ENCODE data around the gene ABHD16A. TPM values are rescaled to one million over a fixed set of nuclear protein-coding genes. Genes with fewer than 3 reads are reported as not detected.

The ABHD16A gene
- total and polyA plus RNA-seq, 2 of the 13 experiments (the other 11 are each of a cell fraction or from before 2014, with no cell fraction given), result 43.5 to 45.4 TPM

GRCh38 chr6:31655349-31656237 lies 47.5 kb downstream of the ABHD16A start, which contains the start of gene APOM (continued):
- TF ChIP-seq HNF1A (IDR thresholded peaks at IDR 0.05; ENCODE audit: low read depth) (peak; percentile 98), HNF1A (CRISPR knock-in tag; IDR thresholded peaks at IDR 0.05; ENCODE audit: borderline replicate concordance) (peak; percentile 99), ATF7-NPFF (CRISPR knock-in tag; IDR thresholded peaks at IDR 0.05; ENCODE audit: low read depth) (0 out of 2 replicates have a peak, but pooled peaks have one; percentile 24), ZNF333 (CRISPR knock-in tag; IDR thresholded peaks at IDR 0.05; ENCODE audit: borderline replicate concordance) (peak; percentile 57), THAP7 (CRISPR knock-in tag; IDR thresholded peaks at IDR 0.05) (peak; percentile 40; the same call in 1 of the 2 replicates), ZNF7 (CRISPR knock-in tag; IDR thresholded peaks at IDR 0.05) (no peak), U2AF2 (IDR thresholded peaks at IDR 0.05; ENCODE audit: low read depth, low read length) (no peak), ZFP1 (CRISPR knock-in tag; IDR thresholded peaks at IDR 0.05) (peak; percentile 90; the same call in 1 of the 2 replicates), SIN3A (IDR thresholded peaks at IDR 0.05; ENCODE audit: borderline replicate concordance, low read depth, low read length) (peak; percentile 91), ZNF720 (CRISPR knock-in tag; IDR thresholded peaks at IDR 0.05) (no peak), BHLHE40 (IDR thresholded peaks at IDR 0.05; ENCODE audit: low read length) (peak; percentile 57; the same call in 1 of the 2 replicates), SNAPC4 (CRISPR knock-in tag; IDR thresholded peaks at IDR 0.05) (peak; percentile 52; the same call in 1 of the 2 replicates), MEIS1 (CRISPR knock-in tag; IDR thresholded peaks at IDR 0.05; ENCODE audit: borderline replicate concordance) (peak; percentile 80; the same call in 1 of the 2 replicates), ZNF615 (CRISPR knock-in tag; IDR thresholded peaks at IDR 0.05; ENCODE audit: borderline replicate concordance) (peak; percentile 71; the same call in 1 of the 2 replicates), ZNF562 (CRISPR knock-in tag; IDR thresholded peaks at IDR 0.05; ENCODE audit: borderline replicate concordance) (no peak), ZNF567 (CRISPR knock-in tag; IDR thresholded peaks at IDR 0.05; ENCODE audit: borderline replicate concordance) (peak; percentile 64; the same call in 1 of the 2 replicates), RBM22 (optimal IDR thresholded peaks at IDR 0.05; ENCODE audit: low read length) (peak; percentile 16), ZNF577 (CRISPR knock-in tag; IDR thresholded peaks at IDR 0.05; ENCODE audit: borderline replicate concordance, low read depth) (no peak)
